Stimulated activated CD4-positive, alpha-beta T cell treated with anti-CD3 and anti-CD28 coated beads, Interleukin-1b, Interleukin-23, amount 100 ng/mL, for 4 hours (primary cell): Measurements from ENCODE around the gene LZTFL1.
"Not testable (repeated sequence)": the region's sequence is repeated elsewhere in the genome, so short reads cannot be mapped to it uniquely, and the experiment has no call there.

Source experiments
- DNase-seq, 2 donors: peaks; one replicate each; pipeline ENCODE4 v3.0.0-alpha.2; 2020; ENCODE audit warnings: low read depth in 2 of 2

Gene LZTFL1

DNA sequence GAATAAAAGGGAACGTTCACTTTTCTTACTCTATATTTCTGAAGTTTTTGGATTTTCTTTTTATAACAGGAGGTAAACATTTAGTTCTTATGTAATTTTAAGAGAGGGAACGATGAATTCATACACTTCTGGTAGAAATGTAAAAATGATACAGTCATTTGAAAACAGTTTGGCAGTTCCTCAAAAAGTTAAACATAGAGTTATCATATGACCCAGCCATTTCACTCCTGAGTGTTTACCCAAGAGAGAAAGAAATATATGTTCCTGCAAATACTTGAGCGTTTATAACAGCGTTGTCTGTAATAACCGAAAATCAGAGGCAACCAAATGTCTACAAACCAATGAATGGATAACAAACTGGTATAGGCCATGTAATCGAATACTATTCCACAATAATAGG, 23.6 kb upstream of the LZTFL1 start:
- DNase-seq: no peak

DNA sequence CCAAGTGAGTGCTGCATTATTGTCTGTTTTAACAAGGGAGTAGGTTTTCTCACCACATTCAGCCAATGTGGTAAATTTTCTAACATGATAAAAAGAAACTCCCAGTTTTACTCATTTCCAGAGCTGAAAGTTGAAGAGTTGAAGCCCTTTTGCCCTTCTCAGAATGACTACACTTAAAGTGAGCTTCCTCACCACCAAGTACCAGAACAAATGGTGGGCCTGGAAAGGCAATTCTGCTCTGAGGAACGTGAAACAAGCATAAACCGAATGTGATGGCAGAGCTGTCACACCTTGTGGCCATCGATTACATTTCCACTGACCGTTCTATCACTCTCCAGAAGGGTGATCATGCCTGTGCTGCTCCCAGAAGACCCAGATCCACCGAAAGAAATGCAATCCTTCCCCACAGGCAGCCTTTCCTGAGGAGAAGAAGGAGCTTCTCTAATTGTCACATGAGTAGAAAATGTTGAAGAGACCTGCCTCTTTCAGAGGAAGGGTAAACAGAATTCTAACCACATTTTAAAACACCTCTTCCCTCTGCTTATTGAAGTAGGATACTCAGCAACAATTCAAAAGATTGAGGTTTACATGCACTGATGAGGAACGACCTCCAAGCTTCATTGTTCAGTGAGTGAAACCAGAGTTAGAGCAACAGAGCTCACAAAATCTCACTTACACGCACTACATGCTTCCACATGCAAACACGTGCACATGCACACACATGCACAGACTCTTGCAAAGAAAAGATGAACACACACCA, 23.0 kb upstream of the LZTFL1 start:
- DNase-seq: no peak

DNA sequence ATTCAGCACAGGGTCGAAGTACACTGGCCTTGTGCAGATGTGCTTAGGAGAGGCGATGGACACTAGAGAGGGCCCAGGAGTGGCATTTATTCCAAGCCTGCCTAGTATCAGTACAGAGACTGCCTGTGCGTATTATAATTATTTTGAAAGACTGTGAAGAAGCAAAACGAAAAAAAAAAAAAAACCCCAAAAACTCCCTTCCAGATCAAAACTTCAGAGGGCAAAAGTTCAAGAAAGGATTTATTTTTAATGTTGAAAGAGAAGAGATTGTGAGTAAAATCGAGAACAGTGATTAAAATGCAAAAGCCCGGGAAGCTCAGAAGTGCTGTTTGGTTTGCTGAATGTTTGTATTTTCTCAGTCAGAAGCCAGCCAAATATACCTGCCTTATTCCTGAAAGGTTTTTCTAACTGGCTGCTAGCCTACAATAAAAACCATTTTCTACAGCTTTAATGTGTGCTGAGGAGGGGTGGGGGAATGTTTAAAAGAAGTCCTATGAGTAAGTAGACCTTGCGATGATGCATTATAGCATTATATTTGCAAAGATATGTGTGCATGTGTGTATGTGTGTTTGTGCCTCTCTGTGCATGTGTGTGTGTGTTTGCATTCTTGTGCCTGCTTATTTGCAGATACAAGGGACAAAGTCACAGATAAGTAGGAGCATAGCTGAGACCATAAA, 19.3 kb upstream of the LZTFL1 start:
- DNase-seq: no peak

DNA sequence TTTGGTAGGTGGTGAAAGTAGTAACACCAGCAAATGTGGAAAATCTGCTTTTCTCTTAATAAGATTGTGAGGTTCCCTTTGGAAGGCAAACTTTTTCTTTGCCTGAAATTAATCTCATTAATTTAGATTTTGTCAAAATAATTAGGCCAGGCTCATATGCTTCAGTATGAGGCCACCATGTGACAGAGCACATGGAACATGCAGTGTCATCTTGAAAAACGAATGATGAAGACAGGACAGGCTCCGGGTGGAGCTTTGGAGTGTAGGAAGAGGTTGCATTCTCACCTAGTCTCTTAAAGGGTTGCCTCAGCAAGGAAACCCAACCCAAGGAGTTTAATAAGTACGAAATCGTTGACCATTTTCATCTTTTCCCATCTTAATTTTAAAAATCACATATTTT, 18.6 kb upstream of the LZTFL1 start:
- DNase-seq: no peak

DNA sequence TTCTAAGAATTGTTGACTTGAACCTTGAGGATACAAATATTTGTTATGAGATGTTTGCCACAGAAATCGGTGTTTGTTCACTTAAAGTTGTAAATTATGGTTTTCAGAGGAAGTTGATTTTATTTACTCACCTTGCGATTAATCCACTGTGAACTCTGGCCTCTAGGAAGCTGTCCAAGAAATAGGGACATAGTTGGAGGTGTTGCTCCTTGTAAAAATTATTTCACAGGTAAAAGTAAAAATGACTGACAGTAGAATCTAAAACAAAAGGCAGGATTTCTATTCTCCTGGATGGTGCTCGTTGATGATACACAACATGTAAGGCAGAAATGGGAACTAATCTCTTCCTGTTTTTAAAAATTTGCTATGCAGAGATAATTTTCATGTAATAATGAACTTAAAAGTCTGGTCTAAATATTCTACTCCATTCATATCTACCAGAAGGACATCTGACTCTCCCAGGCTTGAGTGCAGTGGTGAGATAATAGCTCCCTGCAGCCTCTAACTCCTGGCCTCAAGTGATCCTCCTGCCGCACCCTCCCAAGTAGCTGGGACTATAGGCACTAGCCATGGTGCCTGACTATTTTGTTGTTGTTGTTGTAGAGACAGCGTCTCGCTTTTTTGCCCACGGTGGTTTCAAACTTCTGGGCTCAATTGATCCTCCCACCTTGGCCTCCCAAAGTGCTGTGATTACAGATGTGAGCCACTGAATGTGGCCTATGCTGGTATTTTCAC, 17.1 kb upstream of the LZTFL1 start:
- DNase-seq: no peak

DNA sequence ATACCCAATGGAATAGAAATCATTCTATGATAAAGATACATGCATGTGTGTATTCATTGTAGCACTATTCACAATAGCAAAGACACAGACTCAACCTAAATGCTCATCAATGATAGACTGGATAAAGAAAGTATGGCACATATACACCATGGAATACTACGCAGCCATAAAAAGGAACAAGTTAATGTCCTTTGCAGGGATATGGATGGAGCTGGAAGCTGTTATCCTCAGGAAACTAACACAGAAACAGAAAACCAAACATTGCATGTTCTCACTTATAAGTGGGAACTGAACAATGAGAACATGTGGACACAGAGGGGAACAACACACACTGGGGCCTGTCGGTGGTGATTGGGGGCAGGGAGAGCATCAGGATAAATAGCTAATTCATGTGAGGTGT, 15.1 kb upstream of the LZTFL1 start:
- DNase-seq: not testable (repeated sequence)

DNA sequence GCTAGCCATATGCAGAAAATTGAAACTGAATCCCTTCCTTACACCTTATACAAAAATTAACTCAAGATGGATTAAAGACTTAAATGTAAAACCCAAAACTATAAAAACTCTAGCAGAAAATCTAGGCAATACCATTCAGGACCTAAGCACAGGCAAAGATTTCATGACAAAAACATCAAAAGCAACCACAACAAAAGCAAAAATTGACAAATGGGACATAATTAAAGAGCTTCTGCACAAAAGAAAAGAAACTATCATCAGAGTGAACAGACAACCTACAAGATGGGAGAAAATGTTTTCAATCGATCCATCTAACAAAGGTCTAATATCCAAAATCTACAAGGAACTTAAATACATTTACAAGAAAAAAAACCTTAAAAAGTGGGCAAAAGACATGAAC, 14.4 kb upstream of the LZTFL1 start:
- not testable (repeated sequence) for DNase-seq

DNA sequence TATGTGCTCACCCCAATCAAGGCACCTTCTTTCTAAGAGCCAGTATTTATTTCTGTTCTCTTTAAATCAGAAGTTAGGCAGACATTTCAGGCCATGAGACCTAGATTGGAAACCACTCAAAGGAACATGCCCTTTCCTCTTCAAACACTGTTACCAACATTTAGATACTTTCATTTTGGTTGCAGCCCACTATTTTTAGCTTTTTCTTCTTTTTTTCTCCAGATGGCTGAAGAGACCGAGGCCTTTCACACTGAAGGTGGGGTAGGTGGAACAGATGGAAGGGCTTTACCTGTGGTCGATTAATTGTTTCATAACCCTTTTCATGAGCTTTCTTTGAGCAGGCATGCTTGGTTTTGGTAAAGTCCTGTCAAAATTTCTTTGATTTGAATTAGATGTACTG, 10.9 kb upstream of the LZTFL1 start:
- DNase-seq: no peak

DNA sequence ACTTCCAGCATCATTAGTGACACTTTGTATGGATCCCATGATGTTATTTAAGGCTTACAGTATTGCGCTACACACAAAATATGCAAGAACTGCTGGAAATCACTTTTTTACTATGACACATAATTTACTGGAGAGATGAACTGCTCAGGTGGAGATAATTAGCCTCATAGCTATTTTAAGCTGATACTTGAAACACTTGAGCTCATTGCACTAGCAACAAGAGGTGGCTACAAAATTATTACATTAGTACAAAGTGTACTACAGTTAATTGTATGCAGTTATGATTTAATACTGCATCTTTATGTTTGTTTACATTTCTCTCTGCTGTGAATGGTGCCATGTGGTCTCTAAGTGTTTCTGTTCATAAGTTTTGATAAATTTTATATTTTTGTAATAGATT, 6.5 kb upstream of the LZTFL1 start:
- DNase-seq: no peak

DNA sequence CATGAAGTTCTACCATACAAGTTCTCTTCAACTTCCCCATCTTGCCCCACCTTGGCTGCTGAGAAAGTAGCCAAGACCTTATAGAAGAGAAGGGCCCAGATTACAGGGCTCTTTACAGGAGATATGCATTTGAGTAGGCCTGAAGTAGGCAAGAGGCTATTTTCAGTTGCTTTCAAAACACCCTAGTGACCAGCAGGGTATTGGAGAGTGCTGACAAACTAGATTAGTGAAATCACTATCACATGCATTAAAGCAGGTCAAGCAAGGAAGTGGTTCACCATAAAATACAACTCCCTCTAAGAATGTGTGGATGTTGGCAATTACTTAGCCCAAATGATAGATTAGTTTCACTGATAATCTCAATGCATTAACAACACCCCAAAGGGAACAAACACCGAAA, 2.7 kb upstream of the LZTFL1 start:
- DNase-seq: no peak

DNA sequence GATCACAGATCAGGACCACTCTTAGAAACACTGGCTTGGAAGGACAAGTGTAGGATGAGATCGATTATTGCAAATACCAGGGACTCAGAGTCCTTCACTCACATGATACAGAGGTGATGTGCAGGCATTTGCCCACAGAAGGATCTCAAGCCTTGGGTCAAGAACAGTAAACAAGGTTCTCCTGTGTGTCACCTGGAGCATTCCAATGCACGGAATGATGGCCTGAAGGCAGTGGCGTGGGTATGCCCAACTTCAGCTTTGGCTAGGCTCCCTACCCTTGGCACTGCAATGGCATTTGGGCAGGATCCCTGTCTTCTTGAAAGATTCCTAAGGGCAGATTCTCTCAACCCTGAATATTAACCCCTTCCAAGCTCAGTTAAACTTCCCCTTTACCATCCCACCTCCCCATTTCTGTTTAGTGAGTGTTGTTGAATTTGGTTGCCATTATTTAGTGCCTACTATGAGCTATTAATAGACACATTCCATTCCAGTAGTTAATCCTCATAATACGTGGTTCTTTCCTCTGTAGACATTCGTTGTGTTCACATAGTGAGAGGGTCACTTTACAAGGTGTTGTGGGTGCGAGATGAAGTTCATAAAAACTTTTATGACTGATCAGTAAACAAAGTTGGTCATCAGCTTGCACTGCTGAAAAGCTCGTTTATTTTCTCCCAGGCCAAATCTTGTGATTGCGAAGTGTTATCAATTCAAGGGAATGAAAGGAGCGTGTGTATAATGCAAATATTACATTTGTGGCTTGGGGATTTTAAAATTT, 1.1 kb upstream of the LZTFL1 start:
- no peak for DNase-seq

DNA sequence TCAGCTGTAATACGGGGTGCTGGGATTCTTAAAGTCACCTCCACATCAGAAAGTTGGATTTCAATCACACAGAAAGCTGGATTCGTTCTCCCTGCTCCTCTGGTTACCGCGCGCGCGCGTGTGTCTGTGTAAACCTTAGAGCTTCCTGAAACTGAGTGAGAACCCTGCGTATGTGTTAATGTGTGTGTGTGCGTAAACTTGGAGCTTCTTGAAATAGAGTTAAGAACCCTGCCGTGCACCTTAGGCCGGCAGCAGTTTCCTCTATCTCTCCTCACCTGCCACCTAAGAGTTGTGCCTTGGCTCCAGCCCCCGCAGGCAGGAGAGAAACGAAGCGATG, 531 bp downstream of the LZTFL1 start:
- DNase-seq: no peak

DNA sequence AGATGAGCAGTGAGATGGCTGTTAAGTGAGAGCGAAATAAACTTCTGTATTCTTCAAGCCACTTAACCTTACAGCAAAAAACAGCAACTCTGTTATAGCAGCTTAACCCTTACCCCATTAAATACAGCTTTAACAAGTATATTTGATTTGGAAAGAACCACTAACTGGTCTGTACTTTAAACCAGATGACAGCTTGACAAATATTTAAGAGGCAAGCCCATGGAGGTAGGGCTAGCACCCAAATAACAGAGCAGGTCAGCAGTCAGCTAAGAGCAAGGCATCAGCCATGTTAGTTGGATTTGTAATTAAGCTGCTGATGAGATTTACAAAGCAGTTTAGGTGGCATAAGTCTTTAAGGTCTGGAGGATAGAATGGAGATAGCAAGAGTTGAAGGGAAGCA, 3.5 kb downstream of the LZTFL1 start:
- no peak for DNase-seq

DNA sequence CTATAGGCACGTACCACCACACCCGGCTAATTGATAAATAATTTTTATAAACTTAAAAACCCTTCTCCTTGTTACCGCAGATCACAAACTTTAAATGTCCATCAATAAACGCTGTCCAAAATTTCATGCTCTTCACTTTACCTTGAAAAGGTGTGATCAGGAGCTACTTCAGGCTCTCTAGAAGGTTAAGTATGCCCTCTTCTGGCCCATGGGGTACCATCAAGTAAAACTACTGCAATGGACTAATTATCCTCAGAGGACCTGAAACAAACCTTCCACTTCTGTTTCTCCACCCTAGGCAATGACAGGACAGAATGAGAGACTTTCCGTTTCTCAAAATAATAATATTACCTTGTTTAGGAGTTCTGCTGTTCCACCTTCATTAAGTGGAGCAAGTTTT, 9.2 kb downstream of the LZTFL1 start:
- DNase-seq: no peak

DNA sequence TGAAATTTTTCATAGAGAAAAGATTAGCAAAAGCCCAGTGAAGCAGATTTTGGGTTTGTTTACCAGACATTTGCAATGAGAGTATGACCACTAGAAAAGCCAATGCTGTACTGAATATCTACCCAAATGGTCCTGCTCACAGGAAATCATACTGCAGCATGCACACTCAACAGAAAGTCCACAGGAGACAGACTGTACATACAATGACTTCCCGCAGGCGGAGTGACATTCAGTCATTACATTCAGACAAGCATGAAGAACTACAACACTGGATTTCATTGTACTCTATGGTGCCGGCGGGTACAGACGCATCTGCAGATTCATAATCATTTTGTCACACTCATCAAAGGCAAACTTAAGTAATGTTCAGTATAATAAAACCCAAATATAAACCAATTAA, 11.8 kb downstream of the LZTFL1 start:
- DNase-seq: no peak

DNA sequence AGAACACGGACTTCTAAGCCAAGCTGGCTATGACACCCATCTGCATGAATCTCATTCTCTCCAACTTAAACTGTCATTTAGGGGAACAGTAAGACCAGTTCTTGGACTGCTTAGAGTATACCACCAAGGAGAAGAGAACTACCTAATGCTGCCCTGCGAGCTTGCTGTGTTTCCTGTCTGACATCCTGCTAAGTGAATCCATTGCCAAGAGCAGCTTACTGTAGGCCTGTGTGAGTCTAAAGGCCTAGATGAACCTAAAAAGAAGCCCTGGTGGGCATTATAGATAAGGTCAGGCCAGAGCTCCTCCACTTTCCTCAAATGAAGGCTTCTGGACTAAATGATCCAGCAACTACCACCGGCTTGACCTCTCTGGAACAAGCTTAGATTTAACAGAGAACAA, 15.0 kb downstream of the LZTFL1 start:
- no peak for DNase-seq

DNA sequence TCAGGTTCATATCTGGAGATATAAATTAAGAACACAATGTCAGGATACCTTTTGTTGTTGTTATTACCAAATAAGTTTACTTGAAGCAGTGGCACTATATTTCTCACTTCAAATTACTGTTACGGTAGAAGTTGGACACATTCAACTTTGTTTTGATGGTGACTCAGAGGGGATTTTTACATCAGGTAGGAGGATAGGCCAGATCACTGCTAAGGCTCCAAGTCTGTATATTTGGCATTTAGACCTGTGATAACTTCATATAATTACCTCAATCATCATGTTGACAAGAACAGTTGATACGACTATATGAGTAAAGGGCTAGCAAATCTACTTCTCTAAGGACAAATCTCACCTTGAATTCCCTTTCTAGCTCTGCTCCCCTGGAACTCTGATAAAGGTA, 15.6 kb downstream of the LZTFL1 start:
- no peak for DNase-seq

DNA sequence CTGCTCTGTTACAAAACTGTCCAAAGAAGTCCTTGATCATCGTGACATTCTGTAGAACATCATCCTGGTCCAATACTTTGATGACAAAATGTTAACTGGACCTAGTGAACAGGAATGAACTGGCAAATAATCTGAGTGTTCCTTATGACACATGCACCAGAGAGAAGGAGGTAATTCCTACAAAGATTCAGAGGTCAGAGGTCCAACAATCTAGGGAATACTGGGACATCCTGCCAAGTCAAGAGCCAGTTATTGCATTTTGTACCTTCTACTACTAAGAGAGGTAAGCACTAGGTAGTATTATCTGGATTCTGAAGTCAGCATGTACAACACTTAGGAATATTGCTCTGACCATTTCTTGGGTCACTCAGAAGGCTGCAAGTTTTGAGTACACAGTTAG, 20.8 kb downstream of the LZTFL1 start:
- DNase-seq: no peak

DNA sequence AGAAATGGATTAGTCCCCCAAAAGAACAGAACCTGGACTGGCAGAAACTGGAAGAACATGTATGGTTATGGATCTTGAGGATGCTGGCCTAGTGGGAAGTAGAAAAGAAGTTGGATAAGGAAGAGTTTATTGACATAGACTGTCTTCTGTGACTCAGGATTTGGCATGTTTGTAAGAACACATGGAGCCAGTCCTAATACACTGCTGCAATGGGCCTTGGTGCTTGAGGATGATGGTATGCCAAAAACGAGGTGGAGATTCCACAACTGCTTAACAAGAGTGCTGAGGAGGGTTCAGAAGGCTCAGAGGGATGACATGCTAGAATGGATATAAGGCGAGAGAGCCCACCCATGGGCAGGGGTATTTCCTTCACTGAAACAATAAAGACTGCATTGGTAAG, 22.4 kb downstream of the LZTFL1 start:
- DNase-seq: no peak

DNA sequence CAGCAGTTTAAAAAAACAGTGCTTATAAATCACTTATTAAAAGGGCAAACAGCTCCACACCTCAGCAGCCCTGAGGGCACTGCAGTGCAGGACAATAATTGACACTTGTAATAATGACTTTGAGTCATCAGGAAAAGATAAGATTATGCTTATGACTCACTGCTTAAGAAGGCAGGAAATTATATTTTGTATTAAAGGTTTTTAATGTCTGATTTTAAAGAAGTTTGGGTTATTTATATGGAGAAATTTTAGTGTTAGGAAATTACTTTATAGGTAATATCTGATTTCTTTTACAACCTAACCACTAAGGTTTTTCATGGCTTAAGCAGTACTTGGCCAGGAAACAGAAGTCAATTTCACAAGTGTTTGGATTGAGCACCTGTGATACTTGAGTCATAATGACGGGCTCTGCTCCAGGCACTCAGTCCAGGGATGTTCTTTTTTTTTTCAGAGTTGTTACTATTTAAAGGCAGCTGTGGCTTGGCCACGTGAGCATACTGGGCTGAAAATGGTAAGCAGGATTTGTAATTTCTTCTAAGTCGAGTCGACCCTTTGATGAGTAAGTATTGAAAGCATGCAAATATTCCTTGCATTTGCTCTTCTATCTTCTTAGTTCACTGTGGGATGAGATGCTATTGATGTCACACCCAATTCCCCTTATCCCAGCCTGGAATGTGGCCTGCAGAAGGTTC, 23.9 kb downstream of the LZTFL1 start:
- no peak for DNase-seq

DNA sequence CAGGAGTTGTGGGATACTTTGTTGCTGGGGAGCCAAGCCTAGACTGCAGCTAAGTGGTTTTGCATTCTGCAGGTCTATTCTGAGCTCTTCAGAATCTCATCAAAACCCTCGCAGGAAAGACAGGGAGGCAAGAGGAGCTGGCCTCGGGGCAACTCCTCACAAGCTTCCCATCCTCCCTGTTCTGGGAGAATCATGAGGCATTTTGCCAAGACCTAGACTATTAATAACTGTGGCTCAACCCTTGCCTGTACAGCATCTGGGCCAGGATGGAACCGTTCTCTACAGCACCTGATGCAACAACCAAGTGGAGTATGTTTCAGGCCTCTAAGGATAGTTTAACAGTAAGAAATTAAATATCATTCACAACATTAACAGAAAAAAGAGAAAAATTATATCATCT, 25.4 kb downstream of the LZTFL1 start:
- no peak for DNase-seq

DNA sequence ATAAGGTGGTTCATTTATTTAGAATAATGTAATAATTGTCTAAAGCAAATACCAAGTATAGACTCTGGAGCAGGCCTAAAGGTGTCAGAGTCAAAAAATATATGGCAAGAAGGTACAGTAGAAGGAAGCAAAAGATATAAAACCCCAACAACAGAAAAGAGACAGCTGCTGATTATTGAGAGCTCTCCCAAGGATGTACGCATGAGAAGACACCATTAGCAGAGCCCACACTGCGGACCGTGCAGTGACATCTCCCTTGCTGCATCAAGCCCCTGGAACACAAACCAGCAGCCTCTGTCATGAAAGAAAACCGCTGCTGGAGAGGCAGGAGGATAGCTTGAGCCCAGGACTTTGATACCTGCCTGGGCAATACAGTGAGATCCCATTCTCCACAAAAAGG, 27.6 kb downstream of the LZTFL1 start:
- DNase-seq: no peak
